HG02759 (cell line): ENCODE data around the gene NKIRAS1.
"Not testable (repeated sequence)": the region's sequence is repeated elsewhere in the genome, so short reads cannot be mapped to it uniquely, and the experiment has no call there.

Source experiments
- ATAC-seq: cut with Tn5 transposase; IDR thresholded peaks from one replicate; pipeline ENCODE4 v1.9.1; 2021; ENCODE audit warnings: mild to moderate bottlenecking, moderate library complexity; ENCODE audit not compliant: unreplicated experiment

The NKIRAS1 gene

DNA sequence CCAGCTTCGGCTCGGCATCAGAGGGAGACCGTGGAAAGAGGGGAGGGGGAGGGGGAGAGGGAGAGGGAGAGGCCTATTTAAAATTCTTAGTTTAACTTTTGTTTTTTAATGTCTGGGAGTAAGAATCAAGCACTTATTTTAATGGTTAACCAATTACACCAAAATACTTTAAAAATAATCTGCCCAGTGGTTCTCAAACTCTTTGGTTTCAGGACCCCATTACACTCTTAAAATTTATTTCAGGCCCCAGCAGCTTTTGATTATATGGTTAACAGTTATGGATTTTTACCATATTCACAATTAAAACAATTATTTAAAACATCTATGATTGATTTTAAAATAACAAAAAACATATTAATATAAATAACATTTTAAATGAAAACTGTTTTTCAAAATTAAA lies 44.5 kb downstream of the NKIRAS1 start:
- no peak for ATAC-seq

DNA sequence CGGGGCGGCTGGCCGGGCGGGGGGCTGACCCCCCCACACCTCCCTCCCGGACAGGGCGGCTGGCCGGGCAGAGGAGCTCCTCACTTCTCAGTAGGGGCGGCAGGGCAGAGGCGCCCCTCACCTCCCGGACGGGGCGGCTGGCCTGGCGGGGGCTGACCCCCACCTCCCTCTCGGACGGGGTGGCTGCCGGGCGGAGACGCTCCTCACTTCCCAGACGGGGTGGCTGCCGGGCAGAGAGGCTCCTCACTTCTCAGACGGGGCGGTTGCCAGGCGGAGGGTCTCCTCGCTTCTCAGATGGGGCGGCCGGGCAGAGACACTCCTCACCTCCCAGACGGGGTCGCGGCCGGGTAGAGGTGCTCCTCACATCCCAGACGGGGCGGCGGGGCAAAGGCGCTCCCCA lies 45.4 kb downstream of the NKIRAS1 start:
- ATAC-seq: not testable (repeated sequence)

DNA sequence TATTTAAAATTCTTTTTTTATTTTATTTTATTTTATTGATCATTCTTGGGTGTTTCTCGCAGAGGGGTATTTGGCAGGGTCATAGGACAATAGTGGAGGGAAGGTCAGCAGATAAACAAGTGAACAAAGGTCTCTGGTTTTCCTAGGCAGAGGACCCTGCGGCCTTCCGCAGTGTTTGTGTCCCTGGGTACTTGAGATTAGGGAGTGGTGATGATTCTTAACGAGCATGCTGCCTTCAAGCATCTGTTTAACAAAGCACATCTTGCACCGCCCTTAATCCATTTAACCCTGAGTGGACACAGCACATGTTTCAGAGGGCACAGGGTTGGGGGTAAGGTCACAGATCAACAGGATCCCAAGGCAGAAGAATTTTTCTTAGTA lies 46.1 kb downstream of the NKIRAS1 start:
- not testable (repeated sequence) for ATAC-seq

DNA sequence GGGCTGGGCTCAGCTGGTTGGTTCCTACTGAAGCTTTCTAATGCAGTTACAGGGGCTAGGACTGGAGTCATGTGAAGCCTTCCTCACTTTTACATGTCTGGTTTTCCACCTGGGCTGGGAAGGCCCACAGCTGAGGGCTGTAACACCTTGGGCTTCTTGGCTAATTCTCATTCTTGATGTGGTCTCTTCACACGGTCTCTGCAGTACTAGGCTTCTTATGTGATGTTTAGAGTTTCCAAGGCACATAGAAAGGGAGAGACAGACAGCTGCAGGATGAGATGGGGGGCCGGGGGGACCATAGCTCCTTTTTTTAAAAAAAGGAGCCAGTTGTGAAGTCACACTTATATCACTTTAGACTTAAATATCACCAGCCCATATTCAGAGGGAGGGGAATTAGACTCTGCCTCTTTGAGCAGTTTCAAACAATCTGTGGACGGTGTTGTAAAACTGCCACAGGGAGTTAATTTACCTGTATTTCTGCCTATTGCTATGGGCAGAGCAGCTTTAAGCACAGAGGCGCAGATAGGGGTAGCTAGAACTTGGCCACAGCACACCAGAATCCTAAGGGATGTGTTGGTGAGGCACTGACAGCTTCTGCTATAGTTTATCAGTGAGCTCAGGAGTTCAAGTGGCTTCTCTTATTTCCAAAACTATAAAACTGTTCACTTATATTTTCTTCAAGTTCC lies 46.7 kb downstream of the NKIRAS1 start:
- ATAC-seq: no peak

- ATAC-seq: no peak
Measured at GRCh38 chr3:23867838-23868237, 49.0 kb downstream of the NKIRAS1 start.

DNA sequence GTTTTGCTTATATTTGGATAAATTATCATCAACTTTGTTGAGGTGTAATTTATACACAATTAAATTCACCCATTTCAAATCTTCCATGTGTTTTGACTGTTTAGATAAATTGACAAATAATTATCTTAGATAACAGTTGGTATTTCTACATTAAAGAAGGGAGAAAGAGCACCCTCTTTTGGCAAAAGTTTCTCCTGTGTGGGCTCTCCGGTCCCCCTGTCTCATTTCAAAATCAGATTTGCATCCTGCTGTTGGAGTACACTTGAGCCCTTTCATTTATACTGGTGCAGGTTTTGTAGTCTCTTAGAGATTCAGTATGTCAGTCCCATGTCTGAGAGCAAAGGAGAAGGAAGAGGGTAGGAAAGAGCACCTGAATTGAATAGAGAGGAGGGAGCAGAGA lies 49.4 kb downstream of the NKIRAS1 start:
- no peak for ATAC-seq

DNA sequence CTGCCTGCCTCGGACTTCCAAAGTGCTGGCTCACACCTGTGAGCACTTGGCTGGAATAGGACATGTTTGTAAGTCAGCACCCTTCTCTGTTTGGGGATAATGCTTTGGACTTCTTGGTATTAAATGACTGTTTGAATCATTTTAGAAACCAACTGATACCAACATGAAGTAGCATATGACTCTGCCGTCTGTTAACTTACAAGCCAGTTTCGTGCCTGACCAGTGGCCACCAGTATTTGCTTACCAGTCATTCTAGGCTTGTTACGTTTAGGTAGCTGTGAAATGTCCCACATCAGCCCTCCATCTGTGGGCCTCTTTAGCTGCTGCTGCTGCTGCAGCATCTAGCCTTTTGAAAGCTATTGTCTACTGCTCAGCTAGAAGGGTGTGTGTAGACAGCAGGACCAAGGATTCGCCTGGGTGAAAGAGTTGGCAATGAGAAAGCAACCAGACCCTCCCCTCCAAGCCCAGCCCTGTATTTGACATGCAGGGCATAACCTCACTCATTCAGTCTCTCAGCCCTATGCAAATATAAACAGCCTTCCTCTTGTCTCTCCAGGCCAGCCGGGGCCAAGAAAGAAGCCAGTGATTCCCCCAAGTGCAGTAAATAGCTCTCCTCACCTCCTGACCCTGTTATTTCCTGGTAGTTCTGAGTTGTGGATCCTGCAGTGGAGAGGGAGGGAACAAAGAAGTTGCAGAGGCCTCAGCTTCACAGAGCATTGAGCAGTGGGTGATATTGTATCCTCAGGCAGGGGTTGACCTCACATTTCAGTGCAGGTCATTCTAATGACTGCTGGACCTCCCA lies 51.0 kb downstream of the NKIRAS1 start:
- peak; percentile 82 for ATAC-seq

GRCh38 chr3:23864931-23865330 lies 51.9 kb downstream of the NKIRAS1 start:
- ATAC-seq: no peak

GRCh38 chr3:23863060-23863459 lies 53.7 kb downstream of the NKIRAS1 start:
- ATAC-seq: no peak

DNA sequence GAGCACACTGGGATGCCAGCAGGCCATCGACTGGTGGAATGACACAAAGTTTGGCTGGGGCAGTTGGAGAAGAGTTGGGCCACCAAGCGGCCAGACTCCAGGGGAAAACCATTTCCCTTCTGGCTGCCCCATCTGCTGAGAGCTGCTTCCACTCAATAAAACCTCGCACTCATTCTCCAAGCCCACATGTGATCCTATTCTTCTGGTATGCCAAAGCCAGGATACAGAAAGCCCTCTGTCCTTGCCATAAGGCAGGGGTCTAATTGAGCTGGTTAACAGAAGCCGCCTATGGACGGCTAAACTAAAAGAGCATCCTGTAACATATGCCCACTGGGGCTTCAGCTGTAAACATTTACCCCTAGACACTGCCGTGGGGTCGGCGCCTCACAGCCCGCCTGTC lies 55.1 kb downstream of the NKIRAS1 start:
- no peak for ATAC-seq

DNA sequence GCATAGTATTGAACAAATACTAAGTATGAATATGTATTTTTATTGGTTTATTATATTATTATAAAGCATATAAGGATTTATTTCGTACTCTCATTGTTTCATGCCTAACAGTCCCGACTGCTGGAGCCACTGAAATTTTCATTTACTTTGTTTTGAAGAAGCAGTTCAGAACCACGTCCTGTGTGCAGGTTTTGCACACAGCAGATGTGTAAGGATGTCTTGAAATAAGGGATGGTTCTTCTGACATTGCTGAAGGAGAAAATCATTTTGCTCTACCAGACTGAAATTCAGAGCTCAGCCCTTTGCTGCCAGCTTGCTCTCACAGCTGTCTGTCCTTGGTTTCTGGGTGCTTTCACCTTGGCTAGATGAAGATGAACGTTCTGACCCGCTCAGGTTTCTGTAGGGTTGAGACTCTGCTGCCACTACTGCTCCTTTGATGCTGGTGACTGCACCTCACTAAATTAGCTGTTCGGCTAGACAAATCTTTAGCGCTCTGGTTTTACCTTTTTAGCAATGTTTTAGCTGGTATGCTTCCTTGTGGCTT lies 56.9 kb downstream of the NKIRAS1 start:
- no peak for ATAC-seq

- ATAC-seq: no peak
Measured at GRCh38 chr3:23859012-23859743, 57.6 kb downstream of the NKIRAS1 start.

GRCh38 chr3:23856286-23856685 lies 60.5 kb downstream of the NKIRAS1 start:
- no peak for ATAC-seq

GRCh38 chr3:23849462-23849861 lies 67.3 kb downstream of the NKIRAS1 start:
- ATAC-seq: not testable (repeated sequence)

GRCh38 chr3:23845326-23846216 lies 71.2 kb downstream of the NKIRAS1 start:
- ATAC-seq: no peak

GRCh38 chr3:23843869-23844268 lies 72.9 kb downstream of the NKIRAS1 start:
- ATAC-seq: no peak
